Measurements from ENCODE around the gene VSIG4. TPM values are rescaled to one million over a fixed set of nuclear protein-coding genes. Genes with fewer than 3 reads are reported as not detected.
"Not testable (repeated sequence)": the region's sequence is repeated elsewhere in the genome, so short reads cannot be mapped to it uniquely, and the experiment has no call there.

The VSIG4 gene
- total RNA-seq, 1 donor from 2014 or later: not detected

DNA sequence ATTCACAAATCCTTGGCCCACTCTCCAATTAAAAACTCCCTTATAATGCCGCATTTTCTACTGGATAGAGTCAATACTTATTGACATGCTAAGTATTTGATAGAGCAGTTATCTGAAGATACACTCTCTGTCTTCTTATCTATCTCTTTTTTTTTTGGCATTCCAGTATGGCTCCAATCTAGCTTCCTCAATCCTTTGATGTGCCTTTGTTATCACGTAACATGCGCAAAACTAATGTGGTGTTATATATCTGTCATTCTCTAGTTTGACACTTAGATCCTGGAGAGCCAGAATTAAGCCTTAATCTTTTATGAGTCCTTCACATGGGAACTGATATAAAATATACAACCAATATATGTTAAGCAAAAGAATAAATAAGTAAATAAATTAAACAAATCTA, 54.7 kb downstream of the VSIG4 start:
- H3K36me3 Mint-ChIP-seq: no peaks in the 10 kb centered on the region
- no peak for DNase-seq (ENCODE audit: low spot score in 2 of 2, unreplicated experiment in 2 of 2)
- H3K9me3 Mint-ChIP-seq: peaks cover 4% of the 10 kb centered on the region

DNA sequence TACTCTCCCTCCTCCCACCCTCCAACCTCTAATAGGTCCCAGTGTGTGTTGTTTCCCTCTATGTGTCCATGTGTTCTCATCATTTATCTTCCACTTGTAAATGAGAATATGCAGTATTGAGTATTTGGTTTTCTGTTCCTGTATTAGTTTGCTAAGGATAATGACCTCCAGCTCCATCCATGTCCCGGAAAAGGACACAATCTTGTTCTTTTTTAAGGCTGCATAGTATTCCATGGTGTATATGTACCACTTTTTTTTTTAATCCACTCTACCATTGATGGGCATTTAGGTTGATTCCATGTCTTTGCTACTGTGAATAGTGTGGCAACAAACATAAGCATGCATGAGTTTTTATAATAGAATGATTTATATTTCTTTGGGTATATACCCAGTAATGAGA, 62.7 kb downstream of the VSIG4 start:
- H3K4me3 Mint-ChIP-seq; DNase-seq (ENCODE audit: low spot score in 2 of 2, unreplicated experiment in 2 of 2); H3K27me3 Mint-ChIP-seq (ENCODE audit: low read depth); H3K4me1 Mint-ChIP-seq; H3K36me3 Mint-ChIP-seq; H3K27ac Mint-ChIP-seq: not testable (repeated sequence)
- H3K9me3 Mint-ChIP-seq: peaks cover 13% of the 10 kb centered on the region

More for the DNA sequence above, 54.7 kb downstream of the VSIG4 start:
- Mint-ChIP-seq H3K27me3 (ENCODE audit: low read depth) (no peaks in the 10 kb centered on the region), H3K4me1 (no peaks in the 10 kb centered on the region), H3K4me3 (no peak overlapping the region), H3K27ac (no peak overlapping the region)
- TF ChIP-seq, protein P1, sequence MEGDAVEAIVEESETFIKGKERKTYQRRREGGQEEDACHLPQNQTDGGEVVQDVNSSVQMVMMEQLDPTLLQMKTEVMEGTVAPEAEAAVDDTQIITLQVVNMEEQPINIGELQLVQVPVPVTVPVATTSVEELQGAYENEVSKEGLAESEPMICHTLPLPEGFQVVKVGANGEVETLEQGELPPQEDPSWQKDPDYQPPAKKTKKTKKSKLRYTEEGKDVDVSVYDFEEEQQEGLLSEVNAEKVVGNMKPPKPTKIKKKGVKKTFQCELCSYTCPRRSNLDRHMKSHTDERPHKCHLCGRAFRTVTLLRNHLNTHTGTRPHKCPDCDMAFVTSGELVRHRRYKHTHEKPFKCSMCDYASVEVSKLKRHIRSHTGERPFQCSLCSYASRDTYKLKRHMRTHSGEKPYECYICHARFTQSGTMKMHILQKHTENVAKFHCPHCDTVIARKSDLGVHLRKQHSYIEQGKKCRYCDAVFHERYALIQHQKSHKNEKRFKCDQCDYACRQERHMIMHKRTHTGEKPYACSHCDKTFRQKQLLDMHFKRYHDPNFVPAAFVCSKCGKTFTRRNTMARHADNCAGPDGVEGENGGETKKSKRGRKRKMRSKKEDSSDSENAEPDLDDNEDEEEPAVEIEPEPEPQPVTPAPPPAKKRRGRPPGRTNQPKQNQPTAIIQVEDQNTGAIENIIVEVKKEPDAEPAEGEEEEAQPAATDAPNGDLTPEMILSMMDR (IDR thresholded peaks at IDR 0.05; ENCODE audit: unreplicated experiment): no peak

DNA sequence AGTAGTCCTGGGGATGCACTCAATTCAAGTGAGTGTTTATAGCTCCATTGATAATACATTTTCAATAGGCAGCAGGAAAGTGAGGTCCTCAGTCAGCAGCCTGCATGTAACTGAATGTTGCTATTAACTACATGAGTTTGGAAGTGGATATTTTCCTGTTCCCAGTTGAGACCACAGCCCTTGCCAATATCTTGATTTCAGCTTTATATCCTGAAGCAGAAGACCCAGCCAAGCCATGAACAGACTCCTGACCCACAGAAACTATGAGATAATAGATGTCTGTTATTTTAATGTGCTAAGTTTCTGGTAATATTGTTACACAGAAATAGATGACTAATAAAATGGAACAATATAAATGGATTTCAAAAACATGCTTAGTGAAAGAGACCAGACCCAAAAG, 63.7 kb downstream of the VSIG4 start:
- Mint-ChIP-seq H3K9me3 (peaks cover 20% of the 10 kb centered on the region), H3K27ac (no peak overlapping the region), H3K4me3 (no peak overlapping the region), H3K4me1 (no peaks in the 10 kb centered on the region), H3K36me3 (no peaks in the 10 kb centered on the region), H3K27me3 (ENCODE audit: low read depth) (no peaks in the 10 kb centered on the region)
- TF ChIP-seq, protein P1 (IDR thresholded peaks at IDR 0.05; ENCODE audit: unreplicated experiment): no peak
- DNase-seq (ENCODE audit: low spot score in 2 of 2, unreplicated experiment in 2 of 2): no peak

DNA sequence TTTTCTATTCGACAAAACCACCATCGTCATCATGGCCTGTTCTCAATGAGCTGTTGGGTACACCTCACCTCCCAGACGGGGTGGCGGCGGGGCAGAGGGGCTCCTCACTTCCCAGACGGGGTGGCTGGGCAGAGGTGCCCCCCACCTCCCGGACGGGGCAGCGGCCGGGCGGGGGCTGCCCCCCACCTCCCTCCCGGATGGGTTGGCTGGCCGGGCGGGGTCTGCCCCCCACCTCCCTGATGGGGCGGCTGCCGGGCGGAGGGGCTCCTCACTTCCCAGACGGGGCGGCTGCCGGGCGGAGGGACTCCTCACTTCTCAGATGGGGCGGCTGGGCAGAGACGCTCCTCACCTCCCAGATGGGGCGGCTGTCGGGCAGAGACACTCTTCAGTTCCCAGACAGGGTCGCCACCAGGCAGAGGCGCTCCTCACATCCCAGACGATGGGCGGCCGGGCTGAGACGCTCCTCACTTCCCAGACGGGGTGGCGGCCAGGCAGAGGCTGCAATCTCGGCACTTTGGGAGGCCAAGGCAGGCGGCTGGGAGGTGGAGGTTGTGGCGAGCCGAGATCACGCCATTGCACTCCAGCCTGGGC, 64.6 kb downstream of the VSIG4 start:
- peaks cover 20% of the 10 kb centered on the region for H3K9me3 Mint-ChIP-seq
- DNase-seq (ENCODE audit: low spot score in 2 of 2, unreplicated experiment in 2 of 2); H3K36me3 Mint-ChIP-seq; H3K27me3 Mint-ChIP-seq (ENCODE audit: low read depth); H3K27ac Mint-ChIP-seq; H3K4me3 Mint-ChIP-seq; H3K4me1 Mint-ChIP-seq: not testable (repeated sequence)

Other genes starting within 250 kb of the VSIG4 start
- 125 to 129 TPM (median 126 TPM) in 3 replicates for gene HEPH, start 124.2 kb upstream of the VSIG4 start, total RNA-seq